ENCODE data around the gene FARP2. TPM values are rescaled to one million over a fixed set of nuclear protein-coding genes. Genes with fewer than 3 reads are reported as not detected.

The FARP2 gene
- total RNA-seq (10 to 100 TPM; 30.9 to 72.8 (median 61.5) TPM), polyA plus RNA-seq (10 to 100 TPM in 2 of 3 donors, 1 to 10 TPM in 1; 9.1 to 16.5 (median 14.1) TPM)
- long read RNA-seq, donor 1, partial matches to known transcripts = 0 of 2 reads
- long read RNA-seq, donor 1, other reads (novel, unspliced or antisense) = 0 of 2 reads
- long read RNA-seq, donor 2, full-length matches to known transcripts = 1 of 1 reads
- long read RNA-seq, donor 2, partial matches to known transcripts = 0 of 1 reads
- long read RNA-seq, donor 2, other reads (novel, unspliced or antisense) = 0 of 1 reads

- H3K9me3 ChIP-seq = no peaks in the 10 kb centered on the region
- peak within 1 kb of the TSS; percentile 83 to 98 (median 90) for H3K27ac ChIP-seq
- TF ChIP-seq CTCF (IDR thresholded peaks at IDR 0.05 in 8 of 11, conservative IDR thresholded peaks at IDR 0.05 in 3 of 11) (no peak), POLR2A (IDR thresholded peaks at IDR 0.05) (peak in 1 of 3 donors; percentile 82), POLR2AphosphoS5 (IDR thresholded peaks at IDR 0.05) (peak; percentile 89 to 93 (median 90))
- intact Hi-C loops (cut with DNase I; ENCODE audit: low total_unique reads) = loop anchor here (5.0 kb wide), 1 partner anchor 256 kb away; no protein-coding TSS in a partner anchor
- DNase-seq = peak; percentile 100
- 0 to 1% (median 0%) methylated on average over 6 to 101 of the region's 101 CpGs for WGBS, 5 donors
- H3K36me3 ChIP-seq = peaks cover 3 to 36% (median 32%) of the 10 kb centered on the region in 6 donors
- peaks cover 20 to 49% (median 43%) of the 10 kb centered on the region in 6 donors for H3K4me1 ChIP-seq
- no peaks in the 10 kb centered on the region for H3K27me3 ChIP-seq (replicated peaks in 1 of 7)
- H3K4me3 ChIP-seq = peak within 1 kb of the TSS; percentile 65 to 95 (median 78)
These were observed at the start of gene FARP2 for GRCh38 chr2:241355983-241356870. Gene FARP2, plus strand, starts transcription at chr2:241356285. Its CDS starts 16,823 bp downstream, at chr2:241373108.

- peaks cover 0 to 6% (median 0%) of the 10 kb centered on the region in 6 donors for H3K36me3 ChIP-seq
- no peak for TF ChIP-seq POLR2AphosphoS5 (IDR thresholded peaks at IDR 0.05)
- TF ChIP-seq POLR2A (IDR thresholded peaks at IDR 0.05) = no peak
- no peak for TF ChIP-seq CTCF (IDR thresholded peaks at IDR 0.05 in 8 of 11, conservative IDR thresholded peaks at IDR 0.05 in 3 of 11)
- H3K27ac ChIP-seq = no peak overlapping the region
- no peaks in the 10 kb centered on the region for H3K27me3 ChIP-seq (replicated peaks in 1 of 7)
- H3K4me1 ChIP-seq = peaks cover 22 to 99% (median 55%) of the 10 kb centered on the region in 6 donors
- intact Hi-C loops (cut with DNase I; ENCODE audit: low total_unique reads) = no loop called here
- H3K4me3 ChIP-seq = no peak overlapping the region
- DNase-seq = no peak
- 71 to 91% (median 88%) methylated on average over 6 of the region's 6 CpGs for WGBS, 5 donors
- no peaks in the 10 kb centered on the region for H3K9me3 ChIP-seq
These were observed 49.0 kb upstream of the FARP2 start for GRCh38 chr2:241307055-241307454.

- H3K4me3 ChIP-seq = no peak overlapping the region
- H3K4me1 ChIP-seq = peaks cover 23 to 99% (median 60%) of the 10 kb centered on the region in 6 donors
- no peaks in the 10 kb centered on the region for H3K9me3 ChIP-seq
- H3K27me3 ChIP-seq (replicated peaks in 1 of 7) = no peaks in the 10 kb centered on the region
- peaks cover 0 to 6% (median 0%) of the 10 kb centered on the region in 6 donors for H3K36me3 ChIP-seq
- 82 to 96% (median 87%) methylated on average over 5 of the region's 5 CpGs for WGBS, 5 donors
- H3K27ac ChIP-seq = no peak overlapping the region
- TF ChIP-seq POLR2AphosphoS5 (IDR thresholded peaks at IDR 0.05) = no peak
- no peak for TF ChIP-seq CTCF (IDR thresholded peaks at IDR 0.05 in 8 of 11, conservative IDR thresholded peaks at IDR 0.05 in 3 of 11)
- TF ChIP-seq POLR2A (IDR thresholded peaks at IDR 0.05) = no peak
- intact Hi-C loops (cut with DNase I; ENCODE audit: low total_unique reads) = no loop called here
- DNase-seq = no peak
These were observed 47.8 kb upstream of the FARP2 start for GRCh38 chr2:241308267-241308666.

All from spleen (tissue), 13 donors.